Endometrial microvascular endothelial cells (primary cell): Measurements from ENCODE around the gene ADAP2. TPM values are rescaled to one million over a fixed set of nuclear protein-coding genes. Genes with fewer than 3 reads are reported as not detected.
"Not testable (repeated sequence)": the region's sequence is repeated elsewhere in the genome, so short reads cannot be mapped to it uniquely, and the experiment has no call there.

ENCODE experiments used
- in situ Hi-C: cut with HindIII; loops from 2 replicates; pipeline ENCODE4 v1.10.0; 2017; ENCODE audit warnings: low sequenced_read_pairs, low pct_unique_long_range_greater_than_20kb; ENCODE audit errors: inconsistent ontology term
- total RNA-seq: library from RNA; depleted of rRNA; stranded (reverse); fragments of >200 nt; gene quantifications from one replicate; pipeline ENCODE4 v1.2.3, GENCODE V29; 2015; ENCODE audit errors: inconsistent ontology term

ADAP2 gene, protein sequence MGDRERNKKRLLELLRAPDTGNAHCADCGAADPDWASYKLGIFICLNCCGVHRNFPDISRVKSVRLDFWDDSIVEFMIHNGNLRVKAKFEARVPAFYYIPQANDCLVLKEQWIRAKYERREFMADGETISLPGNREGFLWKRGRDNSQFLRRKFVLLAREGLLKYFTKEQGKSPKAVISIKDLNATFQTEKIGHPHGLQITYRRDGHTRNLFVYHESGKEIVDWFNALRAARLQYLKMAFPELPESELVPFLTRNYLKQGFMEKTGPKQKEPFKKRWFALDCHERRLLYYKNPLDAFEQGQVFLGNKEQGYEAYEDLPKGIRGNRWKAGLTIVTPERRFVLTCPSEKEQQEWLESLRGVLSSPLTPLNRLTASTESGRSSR
- total RNA-seq = not detected

DNA sequence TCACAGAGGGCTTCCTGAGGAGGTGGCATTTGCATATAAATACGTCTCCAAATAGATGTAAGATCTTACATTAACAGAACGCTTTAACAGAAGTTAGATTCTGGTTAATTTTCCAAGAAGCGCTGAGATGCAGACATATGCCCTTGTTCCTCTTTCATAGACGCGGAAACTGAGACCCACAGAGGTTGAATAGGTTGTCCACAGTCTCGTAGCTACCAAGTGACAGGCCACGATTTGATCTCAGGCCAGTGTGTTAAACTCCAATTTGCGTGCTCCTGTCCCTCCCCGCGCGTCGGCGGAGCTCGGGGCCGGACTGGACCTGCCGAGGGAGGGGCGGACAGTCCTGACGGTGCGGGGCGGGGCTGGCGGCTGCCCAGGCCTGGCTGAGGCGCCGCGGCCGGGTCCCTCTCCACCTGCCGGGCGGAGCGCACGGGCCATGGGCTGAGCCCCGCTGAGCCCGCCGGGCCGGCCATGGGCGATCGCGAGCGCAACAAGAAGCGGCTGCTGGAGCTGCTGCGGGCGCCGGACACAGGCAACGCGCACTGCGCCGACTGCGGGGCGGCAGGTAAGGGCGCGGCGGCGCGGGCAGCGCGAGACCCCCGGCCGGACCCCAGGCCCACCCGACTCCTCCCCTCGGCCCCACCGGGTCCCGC lies at the start of gene ADAP2:
Gene ADAP2 (plus strand): TSS at position 402 of the 653 bp plus-strand sequence. CDS start 70 bp downstream, at position 472.
- in situ Hi-C loops = no loop called here

DNA sequence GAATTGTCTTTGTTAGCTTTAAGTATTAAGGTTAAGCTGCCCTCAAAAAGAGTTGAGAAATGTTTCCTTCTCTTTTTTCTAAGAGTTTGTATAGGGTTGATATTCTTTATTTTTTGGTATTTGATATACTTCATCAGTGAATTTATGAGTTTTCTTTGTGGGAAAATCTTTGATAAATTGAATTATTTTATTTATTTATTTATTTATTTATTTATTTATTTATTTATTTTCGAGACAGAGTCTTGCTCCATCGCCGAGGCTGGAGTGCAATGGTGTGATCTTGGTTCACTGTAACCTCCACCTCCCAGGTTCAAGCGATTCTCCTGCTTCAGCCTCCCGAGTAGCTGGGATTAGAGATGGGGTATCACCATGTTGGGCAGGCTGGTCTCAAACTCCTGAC lies 35.6 kb upstream of the ADAP2 start:
- in situ Hi-C loops = no loop called here

DNA sequence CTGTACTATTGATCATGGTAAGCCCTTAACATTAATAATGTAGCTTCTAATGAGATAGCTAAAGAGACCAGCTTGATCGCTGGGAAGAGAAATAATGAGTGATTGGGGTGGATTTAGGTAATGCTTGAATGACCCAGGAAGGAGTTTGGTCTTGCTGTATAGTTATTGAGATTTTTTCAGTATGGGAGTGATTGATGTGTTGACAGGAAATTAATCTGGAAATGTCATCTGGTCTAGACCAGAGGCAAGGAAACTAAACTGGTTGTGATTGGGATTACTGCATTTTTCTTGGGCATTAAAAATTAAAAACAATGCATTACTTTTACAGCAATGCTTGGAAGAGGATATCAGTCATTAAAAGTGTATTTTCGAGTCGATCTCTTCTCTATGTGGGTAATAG lies 27.5 kb upstream of the ADAP2 start:
- in situ Hi-C loops = no loop called here

DNA sequence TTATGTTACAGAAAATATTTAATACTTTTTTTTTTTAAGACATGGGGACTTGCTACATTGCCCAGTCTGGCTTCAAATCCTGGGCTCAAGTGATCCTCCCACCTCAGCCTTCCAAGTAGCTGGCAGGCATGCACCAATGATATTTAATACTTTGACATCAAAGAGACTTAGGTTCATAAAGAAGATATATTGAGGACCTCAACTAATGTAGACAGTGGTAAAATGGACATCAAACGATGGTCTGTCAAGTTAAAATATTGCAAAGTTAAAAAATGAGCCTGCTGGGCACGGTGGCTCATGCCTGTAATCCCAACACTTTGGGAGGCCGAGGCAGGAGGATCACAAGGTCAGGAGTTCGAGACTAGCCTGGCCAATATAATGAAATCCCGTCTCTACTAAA lies 24.4 kb upstream of the ADAP2 start:
- in situ Hi-C loops = no loop called here

DNA sequence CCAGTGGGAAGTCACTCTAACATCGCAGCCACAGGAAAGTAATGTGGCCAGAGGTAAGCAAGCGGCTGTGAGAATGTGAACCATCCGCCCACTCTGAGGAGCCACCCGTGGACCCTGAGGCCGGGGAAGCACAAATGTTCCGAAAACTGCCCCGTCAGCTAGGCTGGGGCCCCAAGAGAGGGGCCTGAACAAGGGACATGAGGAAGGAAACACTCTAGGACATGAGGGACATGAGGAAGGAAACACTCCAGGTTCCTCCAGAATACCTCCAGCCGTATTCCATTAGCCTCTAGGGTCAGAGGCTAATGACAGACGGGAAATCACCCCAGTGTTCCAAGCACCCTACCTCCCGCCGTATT lies 16.0 kb upstream of the ADAP2 start:
- in situ Hi-C loops = no loop called here

DNA sequence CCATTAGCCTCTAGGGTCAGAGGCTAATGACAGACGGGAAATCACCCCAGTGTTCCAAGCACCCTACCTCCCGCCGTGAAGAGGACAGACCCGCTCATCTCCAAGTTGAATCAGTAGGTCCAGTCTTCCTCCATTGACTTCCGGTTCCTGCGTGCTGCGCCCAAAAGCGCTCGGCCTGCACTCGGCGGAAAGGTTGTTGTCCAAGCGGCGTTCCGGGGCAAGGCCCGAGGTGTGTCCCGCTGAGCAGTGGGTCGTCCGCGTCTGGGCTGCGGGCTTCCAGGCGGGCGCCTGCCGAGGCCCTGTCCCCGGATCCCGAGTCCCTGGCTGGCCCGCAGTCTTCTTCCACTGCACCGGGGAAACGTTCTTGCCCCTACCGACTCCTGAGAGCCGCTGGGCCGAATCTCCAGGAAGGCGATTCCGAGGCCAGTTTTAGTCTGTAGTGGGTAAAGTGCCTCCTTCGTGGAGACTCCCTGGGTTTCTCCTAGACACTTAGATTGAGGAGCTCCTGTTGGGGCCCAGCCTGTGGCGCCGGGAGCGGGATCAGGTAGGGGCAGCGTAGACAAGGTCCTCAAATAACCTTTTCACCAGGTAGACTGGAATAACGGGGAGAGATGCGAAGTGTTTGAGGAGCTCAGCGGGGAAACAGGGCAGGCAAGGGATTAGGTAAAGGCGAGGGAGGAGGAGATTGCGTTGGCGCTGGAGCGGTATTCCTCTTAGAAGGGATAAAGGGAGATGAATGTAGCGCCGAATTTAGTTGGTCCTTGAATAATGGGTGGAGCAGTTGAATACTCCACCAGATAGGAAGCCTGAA lies 15.4 kb upstream of the ADAP2 start, which contains the start of gene TEFM:
Gene TEFM (minus strand): TSS at position 138 of the 811 bp plus-strand sequence. CDS start 40 bp downstream, at position 98.
- in situ Hi-C loops = no loop called here

DNA sequence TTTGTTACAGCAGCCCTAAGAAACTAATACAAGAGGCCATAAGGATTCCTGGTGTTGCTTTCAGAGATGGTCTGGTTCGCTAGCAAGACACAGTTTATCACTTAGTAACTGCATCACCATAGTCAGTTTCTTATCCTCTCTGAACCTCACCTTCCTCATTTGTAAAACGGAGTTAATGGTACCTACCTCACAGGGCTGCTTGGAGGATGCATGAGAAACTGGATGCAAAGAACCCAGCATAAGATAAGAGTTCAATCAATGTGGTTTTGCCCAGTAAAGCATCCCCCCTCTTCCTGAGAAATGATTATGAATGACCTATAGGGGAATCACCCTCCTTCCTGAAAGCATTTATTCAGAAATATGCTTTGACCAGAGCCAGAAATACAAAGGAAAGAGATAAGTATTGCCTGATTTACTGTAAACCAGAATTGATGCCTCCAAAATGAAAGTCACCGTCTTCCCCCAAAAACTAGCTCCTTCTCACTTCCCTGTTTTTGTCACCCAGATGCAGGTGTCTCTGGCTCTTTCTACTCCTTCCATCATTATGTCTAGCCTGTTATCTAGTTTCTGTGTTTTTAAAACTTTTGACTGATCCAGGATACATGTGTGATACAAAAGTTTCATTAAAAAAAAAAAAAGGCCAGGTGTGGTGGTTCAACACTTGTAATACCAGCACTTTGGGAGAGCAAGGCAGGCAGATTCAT lies 12.9 kb upstream of the ADAP2 start:
- in situ Hi-C loops = no loop called here

DNA sequence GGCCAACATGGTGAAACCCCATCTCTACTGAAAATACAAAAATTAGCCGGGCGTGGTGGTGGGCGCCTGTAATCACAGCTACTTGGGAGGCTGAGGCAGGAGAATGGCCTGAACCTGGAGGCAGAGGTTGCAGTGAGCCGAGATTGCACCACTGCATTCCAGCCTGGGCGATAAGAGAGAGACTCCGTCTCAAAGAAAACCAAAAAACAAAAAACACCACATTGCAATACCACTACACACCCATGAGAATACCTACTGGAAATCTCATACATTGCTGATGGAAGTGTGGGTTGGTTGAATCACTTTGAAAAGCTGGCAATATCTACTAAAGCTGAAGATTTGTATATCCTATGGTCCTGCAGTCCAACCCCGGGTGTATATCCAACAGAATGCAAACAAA lies 11.6 kb upstream of the ADAP2 start:
- in situ Hi-C loops = not testable (repeated sequence)

DNA sequence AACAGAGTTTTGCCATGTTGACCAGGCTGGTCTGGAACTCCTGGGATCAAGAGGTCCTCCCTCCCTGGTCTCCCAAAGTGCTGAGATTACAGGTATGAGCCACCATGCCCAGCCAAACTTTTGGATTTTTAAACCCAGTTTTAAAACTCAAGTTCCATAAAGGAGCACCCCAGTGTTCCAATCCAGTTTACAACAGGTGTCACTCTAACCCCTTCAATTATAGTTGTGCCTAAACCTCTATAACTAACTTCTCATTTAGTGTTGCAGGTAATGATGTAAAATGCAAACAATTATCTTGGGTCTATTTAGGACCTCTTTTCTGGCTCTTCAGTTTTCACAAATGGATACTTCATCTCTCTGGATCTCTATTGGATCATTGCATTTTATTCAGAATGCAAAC lies 7.8 kb upstream of the ADAP2 start:
- in situ Hi-C loops = no loop called here

DNA sequence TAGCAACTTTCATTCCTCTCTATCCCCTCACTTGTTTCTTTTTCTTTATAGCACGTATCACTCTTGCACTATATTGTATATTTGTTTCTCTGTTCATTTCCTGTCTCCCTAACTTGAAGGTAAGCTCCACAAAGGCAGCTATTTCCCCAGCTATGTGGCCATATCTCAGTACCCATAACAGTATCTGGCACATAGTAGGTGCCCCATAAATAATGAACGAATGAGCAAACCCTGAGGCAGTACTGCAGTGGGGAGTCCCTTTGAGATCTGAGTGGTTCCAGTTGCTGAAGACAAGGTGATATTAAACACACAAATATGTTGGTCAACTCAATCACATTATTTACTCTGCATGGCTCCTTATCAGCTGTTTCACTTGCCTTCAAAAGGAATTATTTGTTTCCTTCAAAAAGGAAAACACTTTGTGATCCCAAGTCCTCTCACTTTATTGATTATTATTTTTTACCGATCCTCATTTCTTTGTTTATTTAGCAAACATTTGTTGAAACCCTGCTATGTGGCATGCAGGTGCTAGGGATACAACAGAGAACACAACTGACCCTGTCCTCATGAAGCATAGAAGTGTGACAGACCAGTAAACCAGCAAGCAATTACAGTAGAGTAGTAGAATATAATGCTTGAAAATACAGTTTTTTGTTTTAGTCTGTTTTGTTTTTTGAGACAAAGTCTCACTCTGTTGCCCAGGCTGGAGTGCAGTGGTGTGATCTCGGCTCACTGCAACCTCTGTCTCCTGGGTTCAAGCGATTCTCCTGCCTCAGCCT lies 5.7 kb upstream of the ADAP2 start:
- in situ Hi-C loops = no loop called here

DNA sequence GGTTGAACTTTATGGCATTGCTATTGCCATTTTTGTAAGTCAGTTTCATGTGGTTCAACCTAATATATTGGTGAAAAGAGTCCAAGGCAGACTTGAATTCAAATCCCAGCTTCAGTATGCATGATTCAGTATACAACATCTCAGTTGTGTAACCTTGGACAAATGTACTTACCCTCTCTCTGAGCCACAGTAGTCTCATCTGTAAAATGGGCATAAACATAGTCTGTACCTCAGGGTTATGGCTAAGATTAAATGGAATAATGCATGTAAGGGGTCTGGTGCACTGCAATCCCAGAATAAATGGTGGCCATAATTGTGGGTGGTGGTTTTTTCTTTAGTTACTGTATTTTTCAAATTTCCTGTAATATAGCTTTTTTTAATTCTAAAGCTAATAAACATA lies 4.7 kb upstream of the ADAP2 start:
- in situ Hi-C loops = no loop called here

DNA sequence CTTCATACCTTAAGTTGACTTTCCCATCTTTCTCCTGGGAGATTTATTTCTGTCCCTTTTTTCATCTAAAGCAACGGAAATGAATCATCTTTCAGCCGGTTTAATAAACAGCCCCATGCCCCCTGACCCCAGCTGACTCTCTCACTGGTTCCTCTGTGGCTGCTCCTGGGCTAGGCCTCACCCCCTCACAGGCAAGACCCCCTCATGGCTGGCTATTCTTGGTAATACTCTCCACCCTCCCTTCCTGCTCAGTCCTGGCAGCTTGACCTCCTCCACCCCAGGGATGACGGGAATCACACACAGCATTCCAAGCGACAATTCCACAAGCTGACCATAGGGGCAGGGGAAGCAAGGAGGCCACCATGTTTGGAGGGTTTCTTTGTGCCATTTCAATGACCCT lies 1.5 kb upstream of the ADAP2 start:
- in situ Hi-C loops = no loop called here

DNA sequence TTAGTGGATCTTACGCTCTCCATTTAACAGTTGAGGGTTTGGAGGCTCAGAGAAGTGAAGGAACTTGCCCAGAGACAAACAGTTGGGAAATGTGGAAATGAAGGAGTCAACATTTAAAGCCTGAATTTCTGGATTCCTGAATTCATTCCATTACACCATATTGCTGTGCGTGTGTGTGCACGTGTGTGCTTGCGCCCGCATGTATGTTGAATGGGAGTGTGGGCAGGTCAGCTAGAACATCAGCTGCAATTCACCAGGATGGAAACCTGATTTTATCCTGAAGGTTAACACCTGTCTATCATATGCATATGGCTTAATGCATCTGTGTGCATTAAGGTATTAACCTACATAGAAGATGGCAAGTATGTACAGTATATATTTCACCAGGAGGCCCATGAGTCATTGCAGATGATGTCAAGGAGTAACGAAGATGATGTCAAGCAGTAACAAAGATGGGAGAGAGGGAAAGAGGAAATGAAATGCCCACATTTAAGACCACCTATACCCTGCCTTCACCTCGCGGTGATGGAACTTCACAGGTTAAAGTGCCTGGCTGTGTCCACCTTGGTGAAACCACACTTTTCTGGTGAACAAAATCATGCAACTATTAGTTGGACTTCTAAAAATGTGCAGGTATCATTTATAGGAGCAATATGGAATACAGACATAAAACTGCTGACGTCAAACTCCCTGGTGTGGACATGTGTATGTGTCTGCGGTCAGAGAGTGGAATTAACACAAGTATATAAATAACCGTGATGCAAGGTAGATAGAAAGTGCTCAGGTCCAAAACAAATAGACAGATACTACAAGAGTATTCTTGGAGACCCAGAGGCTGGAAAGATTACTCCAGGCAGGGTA lies 832 bp upstream of the ADAP2 start:
- in situ Hi-C loops = no loop called here

DNA sequence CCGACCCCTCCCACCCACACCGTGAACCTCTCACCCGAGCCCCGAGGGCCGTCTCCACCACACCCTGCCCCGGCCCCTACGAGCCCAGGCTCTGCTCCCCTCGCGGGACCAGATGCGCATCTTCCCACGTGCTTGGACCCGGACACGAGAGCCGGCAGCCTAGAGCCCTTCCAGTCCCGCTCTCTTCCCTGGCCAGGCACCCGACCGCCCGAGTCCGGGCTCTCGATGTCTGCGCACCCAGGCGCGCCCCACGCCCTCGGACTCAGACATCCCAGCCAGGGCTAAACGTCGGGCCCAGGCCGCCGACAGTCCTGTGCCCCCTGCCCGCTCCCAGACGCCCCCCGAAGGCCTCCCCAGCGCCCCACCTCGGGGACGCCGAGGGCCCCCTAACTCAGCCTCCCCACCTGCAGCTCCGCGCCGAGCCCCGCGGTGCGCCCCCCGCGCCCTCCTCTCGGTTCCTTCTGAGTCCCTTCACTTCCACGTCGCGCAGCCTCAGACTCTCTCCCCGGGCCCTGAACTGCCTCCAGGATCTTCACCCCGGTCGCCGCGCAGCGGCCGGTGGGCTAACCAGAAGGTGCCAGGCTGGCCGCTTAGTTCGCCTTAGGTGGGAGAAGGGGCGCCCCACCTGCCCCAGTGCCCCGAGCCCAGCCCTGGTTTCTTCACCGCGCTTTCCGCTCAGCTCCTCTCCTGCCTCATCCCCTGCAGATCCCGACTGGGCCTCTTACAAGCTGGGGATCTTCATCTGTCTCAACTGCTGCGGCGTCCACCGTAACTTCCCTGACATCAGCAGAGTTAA lies 688 bp downstream of the ADAP2 start:
- in situ Hi-C loops = no loop called here

DNA sequence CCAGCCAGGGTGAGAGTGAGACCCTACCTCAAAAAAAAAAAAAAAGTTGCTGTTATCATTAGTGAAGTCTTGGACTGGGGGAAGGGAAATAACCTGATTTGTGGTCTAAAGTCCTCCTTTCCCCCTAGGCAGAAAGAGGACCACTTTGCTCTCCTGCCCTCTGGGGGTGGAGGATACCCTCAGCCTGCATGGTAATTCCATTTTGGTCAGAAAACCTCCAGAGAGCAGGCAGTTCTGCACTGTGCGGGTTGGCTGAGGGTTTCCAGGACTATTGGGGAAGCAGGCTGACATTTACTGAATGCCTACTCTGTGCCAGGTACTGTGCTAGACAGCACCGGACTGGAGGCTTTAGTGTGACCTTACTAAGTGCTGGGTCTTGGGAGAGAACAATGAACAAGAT lies 2.6 kb downstream of the ADAP2 start:
- in situ Hi-C loops = no loop called here

DNA sequence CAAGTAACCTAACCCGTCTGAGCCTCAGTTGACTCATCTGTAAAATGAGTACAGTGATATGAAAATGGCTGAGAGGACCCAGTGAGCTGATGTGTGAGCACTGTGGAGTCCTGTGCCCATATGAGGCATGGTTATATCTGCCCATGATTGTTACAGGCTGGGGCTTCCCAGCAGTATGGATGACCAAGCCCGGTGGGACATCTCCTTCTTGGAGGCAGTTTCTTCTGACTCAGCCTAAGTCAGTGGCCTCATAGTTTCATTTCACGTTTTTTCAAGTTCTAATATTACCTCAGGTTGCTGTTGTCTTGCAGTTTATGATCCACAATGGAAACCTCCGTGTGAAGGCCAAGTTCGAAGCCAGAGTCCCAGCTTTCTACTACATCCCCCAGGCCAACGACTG lies 4.8 kb downstream of the ADAP2 start:
- in situ Hi-C loops = no loop called here

DNA sequence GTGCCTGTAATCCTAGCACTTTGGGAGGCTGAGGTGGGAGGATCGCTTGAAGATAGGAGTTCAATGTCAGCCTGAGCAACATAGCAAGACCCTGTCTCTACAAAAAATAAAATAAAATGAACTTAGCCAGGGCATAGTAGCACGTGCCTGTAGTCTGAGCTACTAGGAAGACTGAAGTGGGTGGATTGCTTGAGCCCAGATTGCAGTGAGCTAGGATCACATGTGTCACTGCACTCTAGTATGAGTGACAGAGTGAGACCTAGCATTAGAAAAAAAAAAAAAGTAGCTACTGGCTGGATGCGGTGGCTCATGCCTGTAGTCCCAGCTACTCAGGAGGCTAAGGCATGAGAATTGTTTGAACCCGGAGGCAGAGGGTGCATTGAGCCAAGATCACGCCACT lies 6.0 kb downstream of the ADAP2 start:
- in situ Hi-C loops = no loop called here
